Measurements from ENCODE around the gene SLC25A23. TPM values are rescaled to one million over a fixed set of nuclear protein-coding genes. Genes with fewer than 3 reads are reported as not detected.
A peak's percentile ranks its signal among the peaks of the same experiment; 100 is the strongest.

SLC25A23 gene
- total RNA-seq, 1 donor from 2014 or later, result 14.7 TPM

- DNase-seq (ENCODE audit: low spot score in 2 of 2) (no peak), FAIRE-seq (no peak)
Observed at GRCh38 chr19:6427131-6427530, 32.5 kb downstream of the SLC25A23 start.

DNA sequence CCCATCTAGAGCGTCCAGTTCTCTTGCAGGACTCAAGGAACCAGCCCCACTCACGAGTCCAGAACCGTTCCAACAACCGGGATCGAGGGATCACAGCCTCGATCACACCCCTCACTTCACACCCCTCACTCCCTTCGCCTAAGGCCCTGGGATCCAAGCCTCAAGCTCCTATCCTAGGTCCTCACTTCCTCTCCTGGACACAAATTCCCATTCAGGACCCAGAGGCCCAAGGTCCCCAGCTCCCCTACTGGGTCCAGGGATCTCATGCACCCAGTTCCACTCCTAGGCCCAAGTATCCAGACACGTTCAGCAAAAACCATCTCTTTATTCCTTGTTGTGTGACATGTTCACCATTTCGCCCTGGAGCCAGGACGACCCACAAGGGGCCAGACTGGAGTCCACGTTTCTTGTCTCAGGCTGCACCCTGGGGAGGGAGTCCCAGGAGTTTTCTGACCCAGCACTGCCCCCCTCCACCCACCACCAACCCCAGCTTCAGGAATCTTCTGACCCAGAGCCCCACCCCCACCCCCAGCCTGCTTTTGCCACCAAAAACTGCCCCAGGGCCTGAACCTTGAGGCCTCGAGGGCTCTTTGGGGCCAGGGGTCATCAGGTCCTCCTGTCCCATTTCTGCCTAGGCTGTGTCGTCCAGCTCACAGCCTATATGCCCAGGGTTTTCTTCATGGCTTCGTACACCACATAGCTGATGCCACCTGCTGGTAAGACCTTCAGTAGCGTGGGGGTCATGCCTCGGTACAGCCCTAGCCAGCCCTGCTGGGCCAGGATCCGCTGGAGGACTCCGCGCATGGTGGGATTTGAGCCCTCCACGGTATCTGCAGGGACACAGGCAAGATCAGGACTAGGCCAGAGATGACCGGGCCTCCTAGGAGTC is 33.6 kb downstream of the SLC25A23 start:
- FAIRE-seq (no peak), DNase-seq (ENCODE audit: low spot score in 2 of 2) (no peak)

GRCh38 chr19:6424939-6425731 is 34.5 kb downstream of the SLC25A23 start:
- DNase-seq (ENCODE audit: low spot score in 2 of 2) (peak; percentile 99 to 100), FAIRE-seq (peak; percentile 99)

DNA sequence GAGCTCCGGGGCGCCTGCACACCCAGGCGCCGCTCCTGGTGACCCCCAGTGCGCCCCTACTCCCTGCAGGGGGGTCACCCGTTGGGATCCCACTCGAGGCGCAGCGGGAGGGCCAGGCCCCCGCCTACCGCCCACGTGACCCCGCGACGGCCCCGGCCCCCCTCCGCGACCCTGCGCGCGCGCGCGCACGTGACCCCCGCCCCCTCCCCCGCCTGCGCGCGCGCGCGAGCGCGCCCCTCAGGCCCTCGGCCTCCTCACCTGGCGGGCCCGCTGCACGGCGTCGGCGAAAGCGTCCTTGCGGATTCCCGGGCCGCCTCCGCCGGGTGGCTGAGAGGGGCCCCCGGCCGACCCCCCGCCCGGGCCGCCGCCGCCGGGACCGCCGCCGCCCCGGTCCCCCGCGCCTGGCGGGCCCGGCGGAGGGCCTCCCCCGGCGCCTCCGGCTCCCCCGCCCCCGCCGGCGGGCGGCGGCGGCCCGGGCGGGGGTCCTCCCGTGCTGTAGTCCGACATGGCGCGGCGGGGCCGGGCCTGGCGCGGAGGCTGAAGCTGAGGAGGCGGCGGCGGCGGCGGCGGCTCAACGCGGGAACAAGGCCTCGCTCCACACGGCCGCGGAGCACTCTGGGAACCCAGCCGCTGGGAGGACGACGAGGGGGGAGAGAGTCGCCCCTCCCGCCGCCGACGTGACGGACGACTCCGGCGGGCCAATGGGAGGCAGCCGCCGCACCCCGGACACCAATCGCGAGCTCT is 35.2 kb downstream of the SLC25A23 start, which contains the start of gene KHSRP:
TSS of gene KHSRP (minus strand) at position 617 of the 744 bp plus-strand sequence. CDS start at position 507, 110 bp downstream.
- DNase-seq (ENCODE audit: low spot score in 2 of 2), result no peak
- no peak for FAIRE-seq

DNA sequence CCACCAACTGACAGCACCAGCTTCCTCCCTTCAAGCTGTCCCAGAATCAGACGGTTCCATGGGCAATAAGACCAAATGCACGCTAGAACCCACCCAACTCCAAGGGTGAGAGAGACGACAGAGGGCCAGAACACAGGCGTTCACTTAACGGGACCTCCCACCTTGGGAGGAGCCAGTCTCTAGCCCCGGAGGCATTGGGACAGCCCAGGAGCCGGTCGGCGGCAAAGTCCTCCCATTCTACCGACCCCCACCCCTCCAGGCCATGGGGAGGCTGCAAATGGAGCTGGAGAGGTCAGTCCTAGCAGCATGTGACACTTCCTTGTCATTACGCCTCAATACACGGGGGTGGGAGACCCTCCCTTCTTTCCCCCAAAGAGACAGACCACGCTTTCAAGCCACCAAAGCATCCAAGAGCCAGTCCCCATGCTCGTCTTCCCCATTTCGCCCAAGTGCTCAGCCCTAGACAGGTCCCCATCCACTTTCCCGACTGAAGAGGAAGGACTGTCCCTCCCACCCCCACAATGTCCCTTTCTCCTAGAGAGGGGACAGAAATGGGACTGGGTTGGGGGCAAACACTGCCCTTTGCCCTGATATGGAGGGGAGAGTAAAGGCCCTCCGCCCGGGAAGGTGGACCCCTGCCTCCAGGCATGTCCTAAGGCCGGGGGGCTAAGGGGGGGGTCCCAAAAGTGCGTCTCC is 35.9 kb downstream of the SLC25A23 start:
- FAIRE-seq (no peak), DNase-seq (ENCODE audit: low spot score in 2 of 2) (no peak)

DNA sequence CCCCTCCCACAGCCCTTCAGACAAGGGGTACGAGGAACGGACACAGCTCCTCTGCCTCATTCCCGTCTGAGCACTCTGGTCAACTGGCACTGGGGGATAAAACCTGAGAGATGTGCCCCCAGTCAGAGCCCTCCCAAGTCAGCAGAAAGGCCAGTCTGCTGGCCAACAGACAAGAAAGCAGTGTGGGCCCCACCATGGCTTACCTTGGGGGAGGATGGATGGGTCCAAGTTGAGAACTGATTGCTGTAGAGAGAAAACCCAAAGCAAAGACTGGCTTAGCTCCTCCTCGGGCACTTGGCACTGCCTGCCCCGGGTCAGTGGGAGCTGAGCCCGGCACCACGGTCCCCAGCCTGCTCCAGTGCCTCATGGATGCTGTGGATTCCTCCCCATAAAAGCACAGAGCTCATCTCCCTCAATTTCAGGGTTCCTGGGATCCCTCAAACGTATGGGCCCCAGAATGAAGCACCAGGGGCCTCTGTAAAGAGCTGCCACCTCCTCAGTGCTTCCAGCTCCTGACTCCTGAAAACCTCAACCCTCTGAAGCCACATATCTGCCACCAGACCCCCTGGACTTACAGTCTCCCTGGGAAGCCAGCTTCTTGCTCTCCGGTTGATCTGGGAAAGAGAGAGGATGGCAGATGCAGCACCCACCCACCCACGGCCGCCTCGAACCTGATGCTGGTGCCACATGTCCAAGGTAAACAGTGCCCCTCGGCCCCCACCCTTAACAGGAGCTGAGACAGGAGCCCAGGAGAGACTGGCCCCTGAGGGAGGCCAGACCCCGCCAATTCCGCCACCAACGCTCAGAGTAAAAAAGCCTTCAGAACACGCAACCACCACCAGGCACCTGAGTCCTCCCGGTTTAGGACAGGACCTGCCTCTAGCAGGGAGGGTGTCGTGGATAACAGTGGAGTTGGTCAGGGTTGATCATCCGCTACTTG is 38.2 kb downstream of the SLC25A23 start:
- FAIRE-seq, result no peak
- no peak for DNase-seq (ENCODE audit: low spot score in 2 of 2)

DNA sequence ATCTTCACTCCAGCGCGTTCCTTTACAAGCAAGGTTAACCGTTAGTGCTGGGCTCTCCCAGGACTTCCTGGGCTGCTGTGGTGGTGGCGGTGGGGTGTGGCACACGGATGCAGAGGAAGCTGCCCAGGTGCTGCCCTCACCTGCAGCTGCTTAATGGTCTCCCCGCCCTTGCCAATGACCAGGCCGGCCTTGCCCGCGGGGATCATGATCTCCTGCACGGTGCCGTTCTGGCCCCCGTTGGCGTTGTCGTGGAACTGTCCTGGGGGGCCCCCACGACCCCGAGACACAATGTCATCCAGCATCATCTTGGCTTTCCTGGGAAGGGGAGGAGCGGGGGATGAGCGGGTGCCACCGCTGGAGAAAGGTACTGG is 41.0 kb downstream of the SLC25A23 start:
- no peak for DNase-seq (ENCODE audit: low spot score in 2 of 2)
- no peak for FAIRE-seq

GRCh38 chr19:6417713-6418561 is 41.7 kb downstream of the SLC25A23 start:
- DNase-seq (ENCODE audit: low spot score in 2 of 2) (peak; percentile 76 to 80), FAIRE-seq (no peak)

- DNase-seq (ENCODE audit: low spot score in 2 of 2) (no peak), FAIRE-seq (no peak)
Observed at GRCh38 chr19:6416658-6417405, 42.8 kb downstream of the SLC25A23 start.

DNA sequence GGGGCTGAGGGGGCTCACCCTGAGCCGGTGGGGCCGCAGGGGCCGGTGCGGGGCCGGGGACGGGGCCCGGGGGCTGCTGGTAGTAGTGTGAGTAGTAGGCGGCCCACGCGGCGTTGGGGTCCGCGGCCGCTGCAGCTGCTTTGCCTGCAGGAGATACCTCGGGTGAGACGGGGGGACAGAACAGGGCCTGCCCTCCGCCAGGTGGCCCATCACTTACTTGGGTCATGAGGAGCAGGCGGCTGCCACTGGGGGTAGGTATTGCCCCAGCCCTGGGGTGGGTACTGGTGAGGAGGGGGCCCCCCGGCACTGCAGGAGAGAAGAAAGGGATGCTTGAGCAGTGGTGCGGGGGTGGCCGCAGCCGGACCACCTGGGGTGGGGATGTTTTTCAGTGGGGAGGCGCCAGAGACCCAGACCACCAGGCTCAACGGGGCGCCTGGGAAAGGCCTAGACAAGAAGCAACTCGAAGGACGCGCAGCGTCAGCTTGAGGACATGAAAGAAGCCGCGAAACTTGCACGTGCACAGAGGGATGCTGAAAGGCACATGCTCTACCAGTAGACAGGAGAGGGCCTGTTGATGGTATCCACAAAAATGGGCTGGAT is 43.9 kb downstream of the SLC25A23 start:
- DNase-seq (ENCODE audit: low spot score in 2 of 2) (peak in 1 of 2 donors; percentile 34), FAIRE-seq (no peak)

- DNase-seq (ENCODE audit: low spot score in 2 of 2) (peak in 1 of 2 donors; percentile 36), FAIRE-seq (no peak)
Observed at GRCh38 chr19:6414793-6415590, 44.6 kb downstream of the SLC25A23 start.

- FAIRE-seq, result no peak
- no peak for DNase-seq (ENCODE audit: low spot score in 2 of 2)
Observed at GRCh38 chr19:6413721-6414643, 45.6 kb downstream of the SLC25A23 start.

DNA sequence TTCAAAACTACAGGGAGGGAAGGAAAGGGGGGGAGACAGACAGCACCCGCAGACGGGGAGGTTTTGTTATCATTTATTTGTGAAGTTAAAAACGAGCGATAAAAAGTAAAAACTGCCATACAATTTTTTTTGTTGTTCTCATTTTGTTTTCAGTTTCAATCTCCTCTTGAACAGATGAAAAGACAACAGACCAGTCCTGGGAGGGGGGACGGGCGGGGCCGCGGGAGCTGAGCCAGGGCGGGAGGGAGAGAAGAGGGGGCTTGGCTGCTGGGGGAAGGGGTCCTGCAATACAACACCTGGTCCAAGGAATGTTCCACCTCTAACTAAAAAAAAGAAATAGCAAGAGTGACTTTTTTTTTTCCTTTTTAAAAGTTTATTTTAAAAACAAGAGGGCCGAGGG is 46.3 kb downstream of the SLC25A23 start:
- FAIRE-seq, result no peak
- peak in 1 of 2 donors; percentile 26 for DNase-seq (ENCODE audit: low spot score in 2 of 2)

DNA sequence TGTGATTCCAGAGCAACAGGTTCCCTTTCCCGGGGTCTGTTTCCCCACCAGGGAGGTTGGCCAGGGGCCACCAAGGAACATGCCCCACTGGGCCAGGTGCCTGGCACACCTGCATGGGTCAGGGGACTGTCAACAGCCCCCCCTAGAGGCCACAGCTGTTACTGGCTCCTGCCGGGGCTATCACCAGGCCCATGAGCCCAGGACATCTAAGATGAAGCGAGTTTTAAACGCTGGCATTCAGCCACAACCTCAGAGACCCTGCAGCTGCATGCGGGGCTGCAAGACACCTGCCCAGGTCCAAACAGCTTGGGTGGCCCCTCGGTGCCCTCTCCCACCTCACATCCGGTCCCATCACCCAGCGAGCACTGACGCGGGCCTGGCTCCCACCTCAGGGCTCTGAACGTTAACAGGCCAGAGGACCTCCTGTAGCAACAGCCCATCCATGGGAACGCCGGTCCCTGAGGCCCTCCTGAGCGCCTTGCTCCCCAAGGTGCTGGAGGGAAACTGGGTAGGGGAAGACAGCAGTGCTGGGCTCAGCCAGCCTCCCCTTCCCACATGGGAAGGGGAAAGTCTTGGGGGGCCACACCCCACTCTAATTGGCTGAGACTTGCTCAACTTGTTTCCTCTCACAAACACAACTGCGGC is 47.0 kb downstream of the SLC25A23 start:
- FAIRE-seq, result no peak
- DNase-seq (ENCODE audit: low spot score in 2 of 2), result peak in 1 of 2 donors; percentile 27

GRCh38 chr19:6412061-6412446 is 47.5 kb downstream of the SLC25A23 start:
- FAIRE-seq (no peak), DNase-seq (ENCODE audit: low spot score in 2 of 2) (no peak)
